ENCODE measurements around the gene SLC41A1.

- TF ChIP-seq, protein P1, sequence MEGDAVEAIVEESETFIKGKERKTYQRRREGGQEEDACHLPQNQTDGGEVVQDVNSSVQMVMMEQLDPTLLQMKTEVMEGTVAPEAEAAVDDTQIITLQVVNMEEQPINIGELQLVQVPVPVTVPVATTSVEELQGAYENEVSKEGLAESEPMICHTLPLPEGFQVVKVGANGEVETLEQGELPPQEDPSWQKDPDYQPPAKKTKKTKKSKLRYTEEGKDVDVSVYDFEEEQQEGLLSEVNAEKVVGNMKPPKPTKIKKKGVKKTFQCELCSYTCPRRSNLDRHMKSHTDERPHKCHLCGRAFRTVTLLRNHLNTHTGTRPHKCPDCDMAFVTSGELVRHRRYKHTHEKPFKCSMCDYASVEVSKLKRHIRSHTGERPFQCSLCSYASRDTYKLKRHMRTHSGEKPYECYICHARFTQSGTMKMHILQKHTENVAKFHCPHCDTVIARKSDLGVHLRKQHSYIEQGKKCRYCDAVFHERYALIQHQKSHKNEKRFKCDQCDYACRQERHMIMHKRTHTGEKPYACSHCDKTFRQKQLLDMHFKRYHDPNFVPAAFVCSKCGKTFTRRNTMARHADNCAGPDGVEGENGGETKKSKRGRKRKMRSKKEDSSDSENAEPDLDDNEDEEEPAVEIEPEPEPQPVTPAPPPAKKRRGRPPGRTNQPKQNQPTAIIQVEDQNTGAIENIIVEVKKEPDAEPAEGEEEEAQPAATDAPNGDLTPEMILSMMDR (IDR thresholded peaks at IDR 0.05): no peak
- TF ChIP-seq POLR2AphosphoS5 (IDR thresholded peaks at IDR 0.05; ENCODE audit: low read depth, low read length): no peak
- no peak for TF ChIP-seq FOXM1 (IDR thresholded peaks at IDR 0.05; ENCODE audit: low read depth)
- TF ChIP-seq, protein P2, sequence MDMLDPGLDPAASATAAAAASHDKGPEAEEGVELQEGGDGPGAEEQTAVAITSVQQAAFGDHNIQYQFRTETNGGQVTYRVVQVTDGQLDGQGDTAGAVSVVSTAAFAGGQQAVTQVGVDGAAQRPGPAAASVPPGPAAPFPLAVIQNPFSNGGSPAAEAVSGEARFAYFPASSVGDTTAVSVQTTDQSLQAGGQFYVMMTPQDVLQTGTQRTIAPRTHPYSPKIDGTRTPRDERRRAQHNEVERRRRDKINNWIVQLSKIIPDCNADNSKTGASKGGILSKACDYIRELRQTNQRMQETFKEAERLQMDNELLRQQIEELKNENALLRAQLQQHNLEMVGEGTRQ (IDR thresholded peaks at IDR 0.05; ENCODE audit: borderline replicate concordance, low read depth, low read length): no peak
- TF ChIP-seq SMC3 (IDR thresholded peaks at IDR 0.05; ENCODE audit: low read depth, low read length): no peak
These were observed 43.4 kb upstream of the SLC41A1 start for GRCh38 chr1:205856433-205856832.

All from SK-N-SH (cell line).